HG02973 (cell line): ENCODE results near the gene MYO10.
"Not testable (repeated sequence)": the region's sequence is repeated elsewhere in the genome, so short reads cannot be mapped to it uniquely, and the experiment has no call there.

Experiments used
- ATAC-seq: cut with Tn5 transposase; IDR thresholded peaks from one replicate; pipeline ENCODE4 v1.9.1; 2021; ENCODE audit warnings: moderate library complexity; ENCODE audit not compliant: unreplicated experiment

Gene MYO10

GRCh38 chr5:16681876-16682275, 254.2 kb downstream of the MYO10 start:
- no peak for ATAC-seq

- ATAC-seq: no peak
These were observed 256.2 kb downstream of the MYO10 start for GRCh38 chr5:16679863-16680262.

- ATAC-seq: no peak
These were observed 256.9 kb downstream of the MYO10 start for GRCh38 chr5:16679190-16679589.

- no peak for ATAC-seq
These were observed 260.3 kb downstream of the MYO10 start for GRCh38 chr5:16675806-16676205.

GRCh38 chr5:16674750-16675149, 261.3 kb downstream of the MYO10 start:
- no peak for ATAC-seq

GRCh38 chr5:16673241-16674201, 262.6 kb downstream of the MYO10 start:
- ATAC-seq: no peak

- no peak for ATAC-seq
These were observed 264.9 kb downstream of the MYO10 start for GRCh38 chr5:16671208-16671607.

- ATAC-seq: no peak
These were observed 266.3 kb downstream of the MYO10 start for GRCh38 chr5:16669776-16670175.

GRCh38 chr5:16668631-16669030, 267.5 kb downstream of the MYO10 start:
- no peak for ATAC-seq

- ATAC-seq: no peak
These were observed 267.9 kb downstream of the MYO10 start for GRCh38 chr5:16668194-16668593.

GRCh38 chr5:16666883-16667398, 269.1 kb downstream of the MYO10 start:
- ATAC-seq: no peak

GRCh38 chr5:16666130-16666882, 269.8 kb downstream of the MYO10 start:
- no peak for ATAC-seq

GRCh38 chr5:16665601-16666000, 270.5 kb downstream of the MYO10 start:
- ATAC-seq: no peak

- ATAC-seq: no peak
These were observed 271.7 kb downstream of the MYO10 start for GRCh38 chr5:16664368-16664767.

- ATAC-seq: no peak
These were observed 272.2 kb downstream of the MYO10 start for GRCh38 chr5:16663840-16664239.

- ATAC-seq: no peak
These were observed 274.4 kb downstream of the MYO10 start for GRCh38 chr5:16661713-16662112.

- ATAC-seq: no peak
These were observed 275.1 kb downstream of the MYO10 start for GRCh38 chr5:16660982-16661381.

- no peak for ATAC-seq
These were observed 276.6 kb downstream of the MYO10 start for GRCh38 chr5:16659536-16659935.

GRCh38 chr5:16656561-16657191, 279.4 kb downstream of the MYO10 start:
- no peak for ATAC-seq

GRCh38 chr5:16654647-16655334, 281.3 kb downstream of the MYO10 start:
- no peak for ATAC-seq

GRCh38 chr5:16648739-16649138, 287.3 kb downstream of the MYO10 start:
- ATAC-seq: not testable (repeated sequence)
